ENCODE measurements around the gene LGALS4.
"Not testable (repeated sequence)": the region's sequence is repeated elsewhere in the genome, so short reads cannot be mapped to it uniquely, and the experiment has no call there.

DNA sequence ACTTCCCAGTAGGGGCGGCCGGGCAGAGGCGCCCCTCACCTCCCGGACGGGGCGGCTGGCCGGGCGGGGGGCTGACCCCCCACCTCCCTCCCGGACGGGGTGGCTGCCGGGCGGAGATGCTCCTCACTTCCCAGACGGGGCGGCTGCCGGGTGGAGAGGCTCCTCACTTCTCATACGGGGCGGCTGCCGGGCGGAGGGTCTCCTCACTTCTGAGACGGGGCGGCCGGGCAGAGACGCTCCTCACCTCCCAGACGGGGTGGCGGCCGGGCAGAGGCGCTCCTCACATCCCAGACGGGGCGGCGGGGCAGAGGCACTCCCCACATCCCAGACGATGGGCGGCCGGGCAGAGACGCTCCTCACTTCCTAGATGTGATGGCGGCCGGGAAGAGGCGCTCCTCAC lies 43.0 kb upstream of the LGALS4 start:
- TF ChIP-seq, protein P1, sequence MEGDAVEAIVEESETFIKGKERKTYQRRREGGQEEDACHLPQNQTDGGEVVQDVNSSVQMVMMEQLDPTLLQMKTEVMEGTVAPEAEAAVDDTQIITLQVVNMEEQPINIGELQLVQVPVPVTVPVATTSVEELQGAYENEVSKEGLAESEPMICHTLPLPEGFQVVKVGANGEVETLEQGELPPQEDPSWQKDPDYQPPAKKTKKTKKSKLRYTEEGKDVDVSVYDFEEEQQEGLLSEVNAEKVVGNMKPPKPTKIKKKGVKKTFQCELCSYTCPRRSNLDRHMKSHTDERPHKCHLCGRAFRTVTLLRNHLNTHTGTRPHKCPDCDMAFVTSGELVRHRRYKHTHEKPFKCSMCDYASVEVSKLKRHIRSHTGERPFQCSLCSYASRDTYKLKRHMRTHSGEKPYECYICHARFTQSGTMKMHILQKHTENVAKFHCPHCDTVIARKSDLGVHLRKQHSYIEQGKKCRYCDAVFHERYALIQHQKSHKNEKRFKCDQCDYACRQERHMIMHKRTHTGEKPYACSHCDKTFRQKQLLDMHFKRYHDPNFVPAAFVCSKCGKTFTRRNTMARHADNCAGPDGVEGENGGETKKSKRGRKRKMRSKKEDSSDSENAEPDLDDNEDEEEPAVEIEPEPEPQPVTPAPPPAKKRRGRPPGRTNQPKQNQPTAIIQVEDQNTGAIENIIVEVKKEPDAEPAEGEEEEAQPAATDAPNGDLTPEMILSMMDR (conservative IDR thresholded peaks at IDR 0.05), result not testable (repeated sequence)
- TF ChIP-seq ZFX (IDR thresholded peaks at IDR 0.05), result not testable (repeated sequence)

Measured in C4-2B (cell line).